Measurements from ENCODE around the gene ABCB8.

GRCh38 chr7:151005566-151005965, 22.7 kb upstream of the ABCB8 start:
- TF ChIP-seq POLR2A (IDR thresholded peaks at IDR 0.05) (no peak), CTCF (IDR thresholded peaks at IDR 0.05) (no peak)
